H1 (cell line): ENCODE results near the gene SCARB1.
A peak's percentile ranks its signal among the peaks of the same experiment; 100 is the strongest.

Experiments
- CTCF ChIP-seq, 3 experiments: IDR thresholded peaks; 1 replicate in 2 of 3; 2 replicates in 1 of 3; pipeline versions ENCODE4 v1.5.1 to v1.6.1; 2011; ENCODE audit warnings: low read length in 3 of 3, mild to moderate bottlenecking in 3 of 3, inconsistent platforms in 2 of 3, low read depth in 1 of 3, moderate library complexity in 1 of 3; ENCODE audit not compliant: insufficient read depth in 1 of 3; ENCODE audit errors: control extremely low read depth in 1 of 3
- EGR1 ChIP-seq: IDR thresholded peaks from 2 replicates; pipeline ENCODE4 v1.6.1; 2011; ENCODE audit warnings: low read depth, low read length, borderline replicate concordance
- EZH2 ChIP-seq: fragments of 200-600 bp; sonication (generic); IDR thresholded peaks from 2 replicates; pipeline ENCODE4 v1.7.1; 2012; ENCODE audit warnings: low read depth, mild to moderate bottlenecking, moderate library complexity, low read length, inconsistent platforms; ENCODE audit not compliant: severe bottlenecking
- MAX ChIP-seq: IDR thresholded peaks from 2 replicates; pipeline ENCODE4 v1.6.1; 2012; ENCODE audit warnings: inconsistent platforms
- NRF1 ChIP-seq: IDR thresholded peaks from 2 replicates; pipeline ENCODE4 v1.6.1; 2011; ENCODE audit warnings: mild to moderate bottlenecking, low read depth, low read length, improper control_type of control experiment
- POLR2A ChIP-seq, 2 experiments: IDR thresholded peaks; 1 replicate in 1 of 2; 2 replicates in 1 of 2; pipeline ENCODE4 v1.6.1; 2011; ENCODE audit warnings: low read depth in 2 of 2, low read length in 2 of 2, mild to moderate bottlenecking in 2 of 2; ENCODE audit errors: control extremely low read depth in 1 of 2
- RAD21 ChIP-seq, 2 experiments: IDR thresholded peaks in 1 of 2; conservative IDR thresholded peaks in 1 of 2; 2 replicates each; pipeline ENCODE4 v1.6.1; 2011; ENCODE audit warnings: low read depth in 2 of 2, low read length in 2 of 2, improper control_type of control experiment in 1 of 2, inconsistent platforms in 1 of 2, mild to moderate bottlenecking in 1 of 2, moderate library complexity in 1 of 2
- SIN3A ChIP-seq, 2 experiments: IDR thresholded peaks in 1 of 2; conservative IDR thresholded peaks in 1 of 2; 2 replicates each; pipeline ENCODE4 v1.6.1; 2011 to 2012; ENCODE audit warnings: low read length in 2 of 2, improper control_type of control experiment in 1 of 2, low read depth in 1 of 2, mild to moderate bottlenecking in 1 of 2
- TAF1 ChIP-seq: IDR thresholded peaks from 2 replicates; pipeline ENCODE4 v1.6.1; 2011; ENCODE audit warnings: mild to moderate bottlenecking, low read depth, low read length
- TBP ChIP-seq: IDR thresholded peaks from 2 replicates; pipeline ENCODE4 v1.6.1; 2011; ENCODE audit warnings: low read depth, low read length, improper control_type of control experiment
- ZNF274 ChIP-seq: IDR thresholded peaks from 2 replicates; pipeline ENCODE4 v1.7.0; 2012; ENCODE audit warnings: low read length, borderline replicate concordance; ENCODE audit errors: extremely low read depth
- TF ChIP-seq, protein P1 (sequence below): IDR thresholded peaks from 2 replicates; pipeline ENCODE4 v1.6.1; 2011; ENCODE audit warnings: low read length, improper control_type of control experiment

GRCh38 chr12:124745891-124746570 is 117.6 kb downstream of the SCARB1 start:
- TF ChIP-seq MAX: peak; percentile 81
- no peak for TF ChIP-seq CTCF (IDR thresholded peaks at IDR 0.05; ENCODE audit: control extremely low read depth in 1 of 3, insufficient read depth in 1 of 3, low read depth in 1 of 3, low read length in 3 of 3)
- TF ChIP-seq RAD21 (IDR thresholded peaks at IDR 0.05 in 1 of 2, conservative IDR thresholded peaks at IDR 0.05 in 1 of 2; ENCODE audit: low read depth in 2 of 2, low read length in 2 of 2): peak in 1 of 2 experiments; percentile 24; a peak in 2 of 4 replicates
- TF ChIP-seq POLR2A (IDR thresholded peaks at IDR 0.05; ENCODE audit: control extremely low read depth in 1 of 2, low read depth in 2 of 2, low read length in 2 of 2): no peak; a peak in 1 of 3 replicates
- peak; percentile 52 to 58; a peak in 1 of 4 replicates for TF ChIP-seq SIN3A (conservative IDR thresholded peaks at IDR 0.05 in 1 of 2, IDR thresholded peaks at IDR 0.05 in 1 of 2; ENCODE audit: low read depth in 1 of 2, low read length in 2 of 2)
- no peak for TF ChIP-seq EZH2
- TF ChIP-seq NRF1: no peak
- TF ChIP-seq TBP: no peak
- no peak; the same call in 1 of the 2 replicates for TF ChIP-seq EGR1
- peak; percentile 40; the same call in 1 of the 2 replicates for TF ChIP-seq TAF1
- TF ChIP-seq ZNF274: no peak
- TF ChIP-seq, protein P1, sequence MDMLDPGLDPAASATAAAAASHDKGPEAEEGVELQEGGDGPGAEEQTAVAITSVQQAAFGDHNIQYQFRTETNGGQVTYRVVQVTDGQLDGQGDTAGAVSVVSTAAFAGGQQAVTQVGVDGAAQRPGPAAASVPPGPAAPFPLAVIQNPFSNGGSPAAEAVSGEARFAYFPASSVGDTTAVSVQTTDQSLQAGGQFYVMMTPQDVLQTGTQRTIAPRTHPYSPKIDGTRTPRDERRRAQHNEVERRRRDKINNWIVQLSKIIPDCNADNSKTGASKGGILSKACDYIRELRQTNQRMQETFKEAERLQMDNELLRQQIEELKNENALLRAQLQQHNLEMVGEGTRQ: peak; percentile 86
